GM21529 (cell line): ENCODE measurements around the gene AIF1L.

ENCODE experiments used
- ATAC-seq: cut with Tn5 transposase; IDR thresholded peaks from one replicate; pipeline ENCODE4 v1.9.1; 2021; ENCODE audit not compliant: unreplicated experiment

Gene AIF1L

DNA sequence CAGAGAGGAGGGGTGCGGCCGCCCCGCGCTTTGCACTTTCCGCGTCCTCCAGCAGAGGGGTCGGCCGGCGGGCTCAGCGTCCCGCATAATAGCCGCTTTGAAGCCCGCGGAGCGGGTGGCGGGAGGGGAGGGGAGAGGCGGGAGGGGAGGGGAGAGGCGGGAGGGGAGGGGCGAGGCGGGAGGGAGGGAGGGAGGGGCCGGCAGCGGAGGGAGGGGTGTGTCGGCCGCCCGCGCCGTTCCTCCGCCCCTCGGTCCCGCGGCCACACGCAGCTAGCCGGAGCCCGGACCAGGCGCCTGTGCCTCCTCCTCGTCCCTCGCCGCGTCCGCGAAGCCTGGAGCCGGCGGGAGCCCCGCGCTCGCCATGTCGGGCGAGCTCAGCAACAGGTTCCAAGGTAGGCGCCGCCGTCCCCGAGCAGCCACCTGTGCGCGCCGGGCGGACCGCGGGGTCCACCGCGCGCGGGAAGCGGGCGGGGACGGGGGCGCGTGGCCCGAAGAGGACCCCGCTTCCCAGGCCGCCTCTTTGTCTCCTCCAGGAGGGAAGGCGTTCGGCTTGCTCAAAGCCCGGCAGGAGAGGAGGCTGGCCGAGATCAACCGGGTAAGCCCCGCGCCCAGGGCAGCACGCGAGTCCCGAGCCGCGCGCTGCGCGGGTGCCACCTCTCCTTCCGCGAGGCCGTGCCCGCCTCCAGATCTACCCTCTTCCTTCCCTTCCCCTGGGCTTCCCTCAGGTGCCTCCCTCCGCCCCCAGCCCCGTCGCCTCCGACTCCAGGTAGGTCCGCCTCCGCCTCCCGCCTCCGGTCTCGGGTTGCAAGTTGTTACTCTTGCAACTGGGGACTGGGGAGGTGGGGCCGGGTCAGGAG, at the start of gene AIF1L:
Gene AIF1L (plus strand): TSS at position 263 of the 857 bp plus-strand sequence. CDS start 99 bp downstream, at position 362.
- ATAC-seq, result no peak

DNA sequence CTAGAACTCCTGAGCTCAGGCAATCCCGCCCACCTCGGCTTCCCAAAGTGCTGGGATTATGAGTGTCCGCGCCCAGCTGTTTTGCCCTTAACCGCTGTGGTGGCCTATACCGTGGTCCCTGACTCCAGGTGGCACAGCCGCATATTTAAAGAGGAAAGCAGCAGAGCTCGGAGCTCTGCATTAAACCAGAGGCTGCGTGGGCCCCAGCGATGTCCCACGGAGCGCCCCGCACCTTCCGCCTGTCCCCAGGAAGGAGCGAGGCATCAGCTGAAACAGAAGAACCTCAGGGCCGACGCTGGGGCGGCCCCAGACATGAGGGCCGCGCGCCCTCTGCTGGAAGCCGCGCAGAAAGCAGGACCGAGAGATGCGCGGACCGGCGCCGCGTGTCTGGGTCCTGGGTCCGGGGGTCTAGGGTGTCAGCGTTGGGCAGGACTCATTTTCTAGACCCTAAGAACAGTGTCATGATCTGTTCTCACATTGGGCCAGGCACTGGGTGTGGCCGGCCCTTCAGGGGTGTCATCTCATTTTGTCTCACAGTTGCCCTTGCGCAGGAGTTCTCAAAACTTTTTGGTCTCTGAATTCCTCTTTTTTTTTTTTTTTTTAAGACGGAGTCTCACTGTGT, 49.6 kb upstream of the AIF1L start:
- ATAC-seq, result no peak

DNA sequence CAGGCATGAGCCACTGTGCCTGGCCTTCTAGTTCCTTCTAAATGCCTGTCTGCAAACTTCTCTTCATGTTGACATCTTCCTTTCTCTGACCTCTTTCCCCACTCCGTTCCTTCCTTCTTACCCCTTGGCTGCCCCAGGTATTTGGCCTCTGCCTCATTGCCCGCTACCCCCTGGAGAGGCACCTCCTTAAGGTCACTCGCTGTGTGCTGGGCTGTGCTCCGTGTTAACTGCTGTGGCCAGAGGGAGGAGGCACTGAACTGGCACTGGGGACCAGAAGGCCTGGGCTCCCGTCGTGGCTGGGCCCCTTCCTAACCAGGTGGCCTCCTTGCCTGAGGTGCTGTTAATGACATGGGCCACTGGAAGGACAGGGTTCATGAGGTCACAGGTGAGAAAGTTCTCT, 48.0 kb upstream of the AIF1L start:
- no peak for ATAC-seq

GRCh38 chr9:131048820-131049219, 47.5 kb upstream of the AIF1L start:
- ATAC-seq, result no peak

DNA sequence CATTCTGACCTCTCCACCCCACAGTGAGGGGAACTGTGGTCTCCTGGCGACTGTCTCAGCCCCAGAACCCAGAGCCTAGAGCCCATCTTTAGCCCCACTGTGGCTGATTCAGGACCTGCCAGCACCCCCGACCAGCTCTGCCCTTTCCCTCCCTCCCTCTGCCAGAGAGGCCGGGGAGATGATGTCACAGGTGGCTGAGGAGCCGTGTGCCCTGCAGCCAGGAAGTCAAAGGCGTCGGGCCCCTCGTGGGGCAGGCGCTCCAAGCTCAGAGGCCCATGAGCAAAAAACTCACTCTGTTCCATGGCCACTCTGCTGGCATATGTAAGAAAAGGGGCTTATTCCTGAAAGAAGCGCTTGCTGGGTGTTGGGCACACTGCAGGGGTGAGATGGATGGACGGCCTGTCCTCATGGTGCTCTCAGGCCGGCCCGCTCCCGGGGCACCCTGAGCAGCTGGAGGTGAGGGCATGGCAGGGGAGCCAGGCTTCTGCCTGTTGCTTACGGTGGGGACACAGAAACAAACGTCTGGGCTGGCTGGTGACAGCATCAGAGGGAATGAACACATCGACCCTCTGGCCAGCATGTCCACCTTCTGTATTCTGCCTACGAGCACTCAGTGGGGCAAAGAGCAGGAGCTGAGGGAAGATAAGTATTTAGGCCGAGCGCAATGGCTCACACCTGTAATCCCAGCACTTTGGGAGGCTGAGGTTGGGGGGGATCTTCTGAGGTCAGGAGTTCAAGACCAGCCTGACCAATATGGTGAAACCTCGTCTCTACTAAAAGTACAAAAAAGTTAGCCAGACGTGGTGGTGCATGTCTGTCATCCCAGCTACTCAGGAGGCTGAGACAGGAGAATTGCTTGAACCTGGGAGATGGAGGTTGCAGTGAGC, 46.3 kb upstream of the AIF1L start:
- no peak for ATAC-seq

DNA sequence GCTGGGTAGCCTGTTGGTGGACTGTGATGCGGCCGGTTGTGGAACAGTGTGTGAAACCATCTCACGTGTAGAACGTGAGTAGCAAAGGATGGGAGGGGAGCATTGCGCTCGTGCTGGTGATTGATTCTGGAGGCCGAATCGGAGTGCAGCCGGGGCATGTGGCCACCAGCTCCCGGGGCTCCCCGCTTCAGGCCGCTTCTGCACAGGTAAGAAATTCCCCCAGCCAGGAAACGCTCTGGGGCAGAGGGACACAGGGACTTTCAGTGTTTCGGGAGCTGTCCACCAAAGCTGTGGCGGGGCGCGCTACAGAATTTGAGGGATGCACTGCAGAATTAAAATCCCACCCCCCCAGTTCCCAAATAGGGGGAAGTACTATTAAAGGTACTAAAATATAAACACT, 45.5 kb upstream of the AIF1L start:
- no peak for ATAC-seq

DNA sequence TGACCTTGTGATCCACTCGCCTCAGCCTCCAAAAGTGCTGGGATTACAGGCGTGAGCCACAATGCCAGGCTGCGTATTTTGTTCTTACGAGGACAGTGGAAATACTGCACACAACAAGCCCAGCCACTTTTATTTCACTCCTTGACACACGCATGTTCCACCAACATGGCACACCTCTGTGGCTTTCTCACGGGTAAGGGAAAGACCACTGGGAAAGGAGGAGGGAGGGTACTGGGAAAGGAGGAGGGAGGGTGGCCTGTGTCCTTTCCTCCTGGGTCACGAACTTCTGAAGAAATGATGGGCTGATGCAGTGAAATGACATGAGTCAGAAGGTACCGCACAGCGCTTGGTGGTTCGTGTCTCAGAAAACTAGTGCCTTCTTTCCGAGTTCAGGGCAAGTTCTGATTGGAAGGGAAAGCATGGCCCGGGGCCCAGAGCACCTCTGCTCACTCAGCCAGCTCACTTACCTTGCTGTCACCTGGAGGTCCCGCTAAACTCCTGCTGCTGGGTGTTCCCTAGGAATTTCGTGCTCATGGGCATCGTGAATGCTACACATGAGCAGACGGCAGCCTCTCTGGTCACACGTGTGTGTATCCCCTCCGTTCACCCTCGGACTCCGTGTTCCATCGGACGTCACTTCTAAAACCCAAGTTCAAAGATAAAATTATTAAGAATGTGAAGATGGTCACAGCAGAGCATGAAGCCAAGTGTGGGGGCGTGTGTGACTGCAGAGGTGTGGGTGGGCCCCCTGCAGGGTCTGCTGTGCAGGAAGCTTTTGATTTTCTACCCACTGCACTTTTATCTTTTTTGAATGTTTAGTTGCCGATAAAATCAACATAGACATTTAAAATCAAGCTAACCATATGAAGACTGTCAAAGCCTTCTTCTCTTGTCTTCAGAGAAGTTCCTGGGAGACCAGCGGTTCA, 44.5 kb upstream of the AIF1L start:
- ATAC-seq, result no peak

DNA sequence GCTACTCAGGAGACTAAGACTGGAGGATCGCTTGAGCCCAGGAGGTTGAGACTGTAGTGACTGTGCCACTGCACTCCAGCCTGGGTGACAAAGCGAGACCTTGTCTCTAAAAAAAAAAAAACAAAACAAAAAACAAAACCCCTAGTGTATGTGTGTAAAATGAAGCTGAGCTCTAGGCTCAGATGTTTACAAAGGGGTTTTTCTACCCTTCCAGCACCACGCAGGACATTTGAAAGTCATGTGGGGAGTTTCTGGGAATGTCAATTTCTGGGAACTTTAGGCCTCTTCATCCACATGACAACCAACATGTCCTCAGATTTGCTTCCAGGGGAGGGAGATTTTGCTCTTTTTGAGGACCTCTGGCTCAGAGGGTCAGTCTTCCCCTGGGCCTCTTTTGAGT, 42.4 kb upstream of the AIF1L start:
- no peak for ATAC-seq

GRCh38 chr9:131056781-131057506, 39.4 kb upstream of the AIF1L start:
- ATAC-seq, result no peak

- no peak for ATAC-seq
Measured at GRCh38 chr9:131060900-131061630, 35.3 kb upstream of the AIF1L start.

- no peak for ATAC-seq
Measured at GRCh38 chr9:131062969-131063368, 33.4 kb upstream of the AIF1L start.

GRCh38 chr9:131065599-131065998, 30.7 kb upstream of the AIF1L start:
- ATAC-seq, result no peak

DNA sequence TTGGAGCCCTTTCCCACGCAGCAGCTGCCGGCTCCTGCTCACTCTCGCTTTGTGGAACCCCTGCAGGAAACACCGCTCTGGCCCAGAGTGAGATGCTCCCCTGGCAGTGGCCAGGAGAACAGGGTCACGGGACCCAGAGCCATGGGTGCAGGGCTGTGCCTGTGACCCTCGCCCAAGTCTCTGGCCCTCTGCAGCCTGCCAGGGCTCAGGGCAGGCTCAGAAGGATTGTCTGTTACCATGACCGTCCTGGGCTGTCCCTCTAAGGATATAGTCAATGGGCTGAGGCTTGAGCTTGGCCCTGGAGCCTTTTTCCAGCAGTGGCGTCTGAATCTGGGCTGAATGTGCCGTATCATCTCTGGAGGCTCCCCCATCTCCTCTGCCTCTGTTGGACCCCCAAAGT, 28.7 kb upstream of the AIF1L start:
- no peak for ATAC-seq

DNA sequence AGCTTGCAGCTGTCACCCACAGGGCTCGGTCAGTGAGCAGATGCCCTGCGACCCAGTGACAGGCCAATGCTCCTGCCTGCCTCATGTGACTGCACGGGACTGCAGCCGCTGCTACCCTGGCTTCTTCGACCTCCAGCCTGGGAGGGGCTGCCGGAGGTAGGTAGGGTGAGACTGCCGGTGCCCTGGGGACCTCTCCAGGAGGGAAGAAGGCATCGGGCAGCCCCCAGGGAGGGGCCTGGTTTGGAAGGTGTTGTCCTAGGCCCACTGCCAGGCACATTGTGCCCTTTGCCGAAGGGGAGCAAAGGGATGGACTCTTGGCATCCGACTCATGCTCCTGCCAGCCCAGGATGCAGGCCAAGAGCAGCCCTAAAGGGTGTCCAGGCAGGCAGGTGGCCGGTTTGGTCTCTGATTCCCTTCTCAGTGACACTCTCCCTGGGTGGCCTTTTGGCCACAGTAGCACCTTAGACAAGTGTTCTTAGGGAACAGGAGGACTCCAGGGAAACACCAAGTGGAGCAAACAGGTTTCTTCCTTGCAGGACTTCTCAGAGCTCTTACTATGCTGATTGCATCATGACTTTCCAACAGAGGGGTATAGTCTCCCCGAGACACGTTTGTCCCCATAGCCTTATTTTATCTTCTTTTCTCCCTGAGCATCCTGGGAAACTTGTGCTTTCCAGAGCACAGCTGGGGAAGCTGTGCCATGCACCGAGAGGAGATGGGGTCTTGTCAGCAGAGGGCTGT, 28.1 kb upstream of the AIF1L start:
- ATAC-seq, result no peak

- no peak for ATAC-seq
Measured at GRCh38 chr9:131069699-131070098, 26.6 kb upstream of the AIF1L start.

- ATAC-seq, result no peak
Measured at GRCh38 chr9:131072107-131072870, 24.0 kb upstream of the AIF1L start.

- ATAC-seq, result no peak
Measured at GRCh38 chr9:131072871-131073237, 23.5 kb upstream of the AIF1L start.
